AG10803 (cell line): ENCODE results near the gene MARCHF3.

ENCODE experiments used
- DNase-seq: peaks from one replicate; pipeline ENCODE4 v3.0.0; 2010; ENCODE audit warnings: low read depth
- H3K4me3 ChIP-seq: 2 replicates; pipeline ENCODE4 v1.5.1; 2011; ENCODE audit warnings: mild to moderate bottlenecking, low read length, control low read depth
- TF ChIP-seq, protein P1 (sequence below): conservative IDR thresholded peaks from 2 replicates; pipeline ENCODE4 v1.5.1; 2011; ENCODE audit warnings: mild to moderate bottlenecking, low read length, control low read depth, inconsistent platforms

The MARCHF3 gene

DNA sequence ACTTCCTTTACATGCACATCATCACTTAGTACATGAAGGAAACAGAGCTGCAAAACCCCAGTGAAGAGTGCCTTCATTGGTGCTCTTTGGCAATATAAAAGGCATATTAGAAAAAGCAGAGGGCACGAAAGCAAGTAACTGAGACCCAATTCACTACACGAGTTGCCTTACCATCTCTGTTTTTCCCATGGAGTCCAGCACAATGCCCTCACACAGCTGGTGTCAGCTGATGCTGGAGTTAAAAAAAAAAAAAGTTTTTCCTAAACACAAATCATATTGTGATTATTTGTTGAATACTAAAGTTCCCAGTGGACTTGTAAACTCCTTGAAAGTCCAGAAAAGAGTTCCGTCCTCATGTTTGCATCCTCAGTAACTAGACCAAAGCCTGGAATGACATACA, 25.6 kb downstream of the MARCHF3 start:
- DNase-seq = no peak
- TF ChIP-seq, protein P1, sequence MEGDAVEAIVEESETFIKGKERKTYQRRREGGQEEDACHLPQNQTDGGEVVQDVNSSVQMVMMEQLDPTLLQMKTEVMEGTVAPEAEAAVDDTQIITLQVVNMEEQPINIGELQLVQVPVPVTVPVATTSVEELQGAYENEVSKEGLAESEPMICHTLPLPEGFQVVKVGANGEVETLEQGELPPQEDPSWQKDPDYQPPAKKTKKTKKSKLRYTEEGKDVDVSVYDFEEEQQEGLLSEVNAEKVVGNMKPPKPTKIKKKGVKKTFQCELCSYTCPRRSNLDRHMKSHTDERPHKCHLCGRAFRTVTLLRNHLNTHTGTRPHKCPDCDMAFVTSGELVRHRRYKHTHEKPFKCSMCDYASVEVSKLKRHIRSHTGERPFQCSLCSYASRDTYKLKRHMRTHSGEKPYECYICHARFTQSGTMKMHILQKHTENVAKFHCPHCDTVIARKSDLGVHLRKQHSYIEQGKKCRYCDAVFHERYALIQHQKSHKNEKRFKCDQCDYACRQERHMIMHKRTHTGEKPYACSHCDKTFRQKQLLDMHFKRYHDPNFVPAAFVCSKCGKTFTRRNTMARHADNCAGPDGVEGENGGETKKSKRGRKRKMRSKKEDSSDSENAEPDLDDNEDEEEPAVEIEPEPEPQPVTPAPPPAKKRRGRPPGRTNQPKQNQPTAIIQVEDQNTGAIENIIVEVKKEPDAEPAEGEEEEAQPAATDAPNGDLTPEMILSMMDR = no peak
- H3K4me3 ChIP-seq = no peak overlapping the region

DNA sequence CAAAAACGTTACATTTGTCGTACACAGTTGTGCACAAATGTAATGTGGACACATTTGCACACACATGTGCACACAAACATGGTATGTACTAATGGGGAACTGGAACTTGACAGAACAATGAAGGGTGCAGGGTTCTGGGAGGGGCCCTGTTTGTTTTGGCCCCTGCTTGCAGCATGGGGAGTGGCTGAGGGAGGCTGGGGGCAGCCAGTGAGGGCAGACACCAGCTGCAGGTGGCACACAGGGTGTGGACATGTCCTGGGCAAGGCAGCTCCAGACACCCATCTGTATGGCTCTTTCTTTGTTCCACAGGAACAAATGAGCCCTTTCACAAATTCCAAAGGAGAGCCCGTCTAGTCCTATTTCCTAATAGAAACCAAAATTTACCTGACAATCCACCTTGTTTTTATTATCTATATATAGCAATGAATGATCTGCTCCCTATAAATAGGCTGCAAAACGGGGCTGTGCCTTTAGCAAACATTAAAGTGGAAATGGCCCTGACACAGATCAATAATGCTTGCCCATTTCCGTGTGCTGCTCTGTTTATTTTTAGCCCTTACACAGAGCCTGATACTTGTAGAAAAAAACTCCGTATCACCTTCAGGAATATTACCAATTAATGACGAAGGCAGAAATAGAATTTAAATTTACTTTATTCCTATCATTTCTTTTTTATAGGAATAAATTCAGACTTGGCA, 26.4 kb downstream of the MARCHF3 start:
- H3K4me3 ChIP-seq = no peak overlapping the region
- TF ChIP-seq, protein P1 = no peak
- no peak for DNase-seq

DNA sequence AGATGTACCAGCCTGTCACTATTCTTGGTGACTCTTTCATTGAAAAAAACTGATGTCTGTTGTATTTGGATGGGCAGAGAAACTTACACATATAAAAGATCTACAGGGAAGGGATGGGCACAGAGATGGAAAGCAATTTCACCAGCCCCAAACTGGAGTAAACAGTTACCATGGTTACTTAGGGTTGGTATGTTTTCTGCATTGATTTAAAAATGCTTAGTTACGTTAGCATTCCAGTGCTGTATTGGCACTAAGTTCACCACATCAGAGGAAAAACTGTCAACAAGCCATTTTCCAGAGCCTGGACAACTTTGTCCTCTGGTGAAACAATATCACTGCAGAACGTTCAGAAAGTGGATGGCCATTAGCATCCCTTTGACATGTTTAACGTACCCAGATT, 28.0 kb downstream of the MARCHF3 start:
- peak; percentile 82 for DNase-seq
- TF ChIP-seq, protein P1 = no peak
- H3K4me3 ChIP-seq = no peak overlapping the region

DNA sequence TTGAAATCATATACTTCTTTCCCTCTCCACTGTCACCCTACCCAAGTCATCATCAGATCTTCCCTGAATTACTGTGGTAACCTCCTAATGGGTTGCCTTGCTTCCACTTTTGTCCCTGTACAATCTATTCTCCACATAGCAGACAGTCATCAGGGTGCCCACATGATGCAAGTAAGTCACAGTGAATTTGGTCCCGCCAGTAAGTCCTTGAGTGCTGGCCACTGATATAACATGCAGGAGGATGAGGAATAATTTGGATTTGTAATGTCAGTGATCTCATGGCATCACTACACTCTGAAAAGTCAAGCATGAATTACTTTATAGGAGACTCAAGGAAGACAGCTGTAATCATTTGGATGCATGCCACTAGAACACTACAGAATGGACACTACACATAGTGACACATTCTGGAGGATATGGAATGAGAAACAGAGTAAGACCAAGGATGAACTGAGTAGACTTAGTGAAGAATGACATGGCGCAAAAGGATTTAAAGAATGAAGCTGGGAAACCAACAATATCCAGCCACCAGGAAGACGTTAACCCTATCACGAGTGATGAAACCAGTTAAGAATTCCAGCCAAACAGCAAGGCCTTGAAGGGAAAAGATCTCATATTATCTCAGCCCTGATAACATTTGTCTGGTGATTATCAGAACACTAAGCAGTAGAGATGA, 28.6 kb downstream of the MARCHF3 start:
- TF ChIP-seq, protein P1 = no peak
- peak; percentile 95 for DNase-seq
- no peak overlapping the region for H3K4me3 ChIP-seq

DNA sequence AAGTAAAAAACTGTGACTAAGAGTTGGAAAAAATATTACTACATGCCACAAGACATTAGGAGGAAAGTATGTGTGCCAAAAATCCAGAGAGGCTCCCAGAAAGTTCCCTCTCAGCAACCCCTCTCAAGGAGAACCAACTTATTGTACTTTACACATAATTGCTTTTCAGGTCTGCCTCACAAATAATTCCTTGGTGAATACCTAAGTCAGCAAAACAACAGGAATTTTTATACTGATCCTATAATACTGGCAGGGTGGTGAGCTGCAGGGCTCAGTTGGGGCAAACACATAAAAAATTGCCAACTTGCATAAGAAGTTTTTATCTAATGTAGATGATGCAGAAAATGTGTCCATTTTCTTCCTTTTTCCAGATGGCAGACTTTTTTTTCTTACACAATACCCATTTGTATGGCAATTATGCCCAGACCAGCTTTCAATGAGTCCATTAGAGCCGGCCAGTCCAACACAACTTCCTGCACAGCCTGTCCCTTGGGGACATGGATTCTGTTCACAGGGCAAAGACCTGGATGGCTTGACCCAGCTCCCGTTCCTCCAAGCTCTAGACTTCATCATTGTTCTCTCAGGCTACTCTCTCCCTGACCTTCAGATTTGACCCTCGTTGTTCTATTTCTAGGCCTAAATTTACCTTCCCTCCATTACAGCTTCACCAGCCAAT, 31.3 kb downstream of the MARCHF3 start:
- TF ChIP-seq, protein P1 = no peak
- DNase-seq = no peak

DNA sequence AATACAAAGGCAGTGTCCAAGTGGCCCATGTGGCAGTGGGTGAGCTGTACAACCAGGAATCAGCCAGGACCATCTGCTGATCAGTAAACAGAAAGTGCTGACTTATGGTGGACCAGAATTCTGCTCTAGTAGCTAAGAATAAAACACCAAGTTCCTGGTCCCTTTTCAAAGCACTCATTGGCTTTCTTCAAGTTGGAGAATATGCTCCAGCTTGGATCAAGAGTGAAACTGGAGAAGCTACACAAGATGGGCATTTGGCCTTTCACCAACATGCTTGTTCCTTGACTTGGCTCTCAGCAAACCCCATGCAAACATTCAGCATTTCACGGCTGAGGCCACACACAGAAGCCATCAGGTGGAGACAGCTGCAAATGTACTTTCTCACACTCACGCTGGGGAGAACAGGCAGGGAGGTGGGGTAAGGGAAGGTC, 32.1 kb downstream of the MARCHF3 start:
- TF ChIP-seq, protein P1 = no peak
- peak; percentile 70 for DNase-seq
- peak overlapping the region; percentile 5 for H3K4me3 ChIP-seq

More for the DNA sequence above, 31.3 kb downstream of the MARCHF3 start:
- no peak overlapping the region for H3K4me3 ChIP-seq
